OCI-LY1 (cell line): ENCODE data around the gene BHLHA9.

Experiments used
- CTCF ChIP-seq: fragments of 200-600 bp; sonication (generic), shearing (Covaris generic); IDR thresholded peaks from 2 replicates; pipeline ENCODE4 v1.5.1; 2017; ENCODE audit warnings: mild to moderate bottlenecking, antibody characterized with exemption, low read length, moderate library complexity, mixed read lengths
- EZH2 ChIP-seq: fragments of 200-600 bp; sonication (generic), shearing (Covaris generic); IDR thresholded peaks from 2 replicates; pipeline ENCODE4 v1.8.0; 2017; ENCODE audit warnings: borderline replicate concordance, mixed run types, mild to moderate bottlenecking, antibody characterized with exemption, low read length, moderate library complexity, mixed read lengths

- TF ChIP-seq EZH2 (no peak), CTCF (no peak)
Observed at GRCh38 chr17:1241929-1242328, 28.3 kb upstream of the BHLHA9 start.
